H9 (cell line): Measurements from ENCODE around the gene FRAT2. TPM values are rescaled to one million over a fixed set of nuclear protein-coding genes. Genes with fewer than 3 reads are reported as not detected.
A peak's percentile ranks its signal among the peaks of the same experiment; 100 is the strongest.

Experiments used
- DNase-seq: peaks from one replicate; pipeline ENCODE4 v3.0.0-alpha.2; 2017
- H2AFZ ChIP-seq: one replicate; pipeline ENCODE4 v1.6.1; 2013; ENCODE audit warnings: mild to moderate bottlenecking, low read length, control low read depth, moderate library complexity
- H2AK5ac ChIP-seq: 2 replicates; pipeline ENCODE4 v1.6.1; 2013; ENCODE audit warnings: low read length, control low read depth, mixed read lengths; ENCODE audit not compliant: insufficient read length
- H2BK120ac ChIP-seq: one replicate; pipeline ENCODE4 v1.6.1; 2013; ENCODE audit warnings: low read depth, mild to moderate bottlenecking, low read length, control low read depth, inconsistent platforms; ENCODE audit not compliant: poor library complexity, severe bottlenecking
- H2BK12ac ChIP-seq: 2 replicates; pipeline ENCODE4 v1.6.1; 2013; ENCODE audit warnings: low read length, control low read depth, mixed read lengths, low read depth; ENCODE audit not compliant: insufficient read length
- H2BK15ac ChIP-seq: 2 replicates; pipeline ENCODE4 v1.6.1; 2013; ENCODE audit warnings: low read depth, low read length, control low read depth
- H2BK20ac ChIP-seq: one replicate; pipeline ENCODE4 v1.6.1; 2013; ENCODE audit warnings: low read depth, mild to moderate bottlenecking, low read length, control low read depth, inconsistent platforms; ENCODE audit not compliant: poor library complexity, severe bottlenecking
- H2BK5ac ChIP-seq: 2 replicates; pipeline ENCODE4 v1.6.1; 2013; ENCODE audit warnings: low read length, control low read depth, mixed read lengths; ENCODE audit not compliant: insufficient read length
- H3K14ac ChIP-seq: 2 replicates; pipeline ENCODE4 v1.6.1; 2013; ENCODE audit warnings: low read length, control low read depth; ENCODE audit not compliant: insufficient read depth
- H3K18ac ChIP-seq: 2 replicates; pipeline ENCODE4 v1.6.1; 2013; ENCODE audit warnings: low read depth, mild to moderate bottlenecking, mixed read lengths, low read length, control low read depth; ENCODE audit not compliant: insufficient read length
- H3K23ac ChIP-seq: 2 replicates; pipeline ENCODE4 v1.6.1; 2013; ENCODE audit warnings: low read length, control low read depth, mixed read lengths, low read depth; ENCODE audit not compliant: insufficient read length
- H3K23me2 ChIP-seq: 2 replicates; pipeline ENCODE4 v1.6.1; 2013; ENCODE audit warnings: low read depth, mild to moderate bottlenecking, mixed read lengths, low read length, control low read depth; ENCODE audit not compliant: insufficient read length, poor library complexity, severe bottlenecking
- H3K27ac ChIP-seq: 2 replicates; pipeline ENCODE4 v1.5.1; 2013; ENCODE audit warnings: low read length, control low read depth, mixed read lengths, low read depth; ENCODE audit not compliant: insufficient read length
- H3K27me3 ChIP-seq: 2 replicates; pipeline ENCODE4 v1.6.1; 2013; ENCODE audit warnings: low read length, control low read depth, inconsistent platforms; ENCODE audit not compliant: insufficient read depth
- H3K4ac ChIP-seq: 2 replicates; pipeline ENCODE4 v1.6.1; 2013; ENCODE audit warnings: low read depth, mild to moderate bottlenecking, control low read depth, inconsistent platforms, low read length, moderate library complexity
- H3K4me1 ChIP-seq: 2 replicates; pipeline ENCODE4 v1.6.1; 2013; ENCODE audit warnings: low read length, control low read depth, inconsistent platforms; ENCODE audit not compliant: insufficient read depth
- H3K4me2 ChIP-seq: 2 replicates; pipeline ENCODE4 v1.6.1; 2013; ENCODE audit warnings: low read length, control low read depth, mixed read lengths; ENCODE audit not compliant: insufficient read length, insufficient read depth
- H3K56ac ChIP-seq: 2 replicates; pipeline ENCODE4 v1.6.1; 2013; ENCODE audit warnings: low read depth, mild to moderate bottlenecking, mixed read lengths, low read length, control low read depth; ENCODE audit not compliant: insufficient read length
- H3K79me1 ChIP-seq: 2 replicates; pipeline ENCODE4 v1.6.1; 2013; ENCODE audit warnings: low read depth, mild to moderate bottlenecking, moderate library complexity, low read length, control low read depth, inconsistent platforms; ENCODE audit not compliant: insufficient read depth, poor library complexity, severe bottlenecking
- H3K79me2 ChIP-seq: 2 replicates; pipeline ENCODE4 v1.6.1; 2013; ENCODE audit warnings: low read length, control low read depth, inconsistent platforms; ENCODE audit not compliant: insufficient read depth
- H3K9ac ChIP-seq: 2 replicates; pipeline ENCODE4 v1.6.1; 2013; ENCODE audit warnings: low read length, control low read depth, mixed read lengths; ENCODE audit not compliant: insufficient read length; ENCODE audit errors: extremely low read depth
- H3K9me3 ChIP-seq: one replicate; pipeline ENCODE4 v1.6.1; 2013; ENCODE audit warnings: low read depth, low read length, inconsistent platforms; ENCODE audit not compliant: control insufficient read depth
- H3T11ph ChIP-seq: one replicate; pipeline ENCODE4 v1.6.1; 2013; ENCODE audit warnings: mild to moderate bottlenecking, low read length, control low read depth, inconsistent platforms
- H4K20me1 ChIP-seq: one replicate; pipeline ENCODE4 v1.6.1; 2013; ENCODE audit not compliant: control insufficient read depth, insufficient read length, insufficient read depth
- H4K5ac ChIP-seq: 2 replicates; pipeline ENCODE4 v1.6.1; 2013; ENCODE audit warnings: low read depth, mild to moderate bottlenecking, mixed read lengths, low read length, control low read depth; ENCODE audit not compliant: insufficient read length
- H4K8ac ChIP-seq: replicated peaks from 2 replicates; pipeline ENCODE4 v1.6.1; 2013; ENCODE audit warnings: low read length, control low read depth, mixed read lengths, low read depth; ENCODE audit not compliant: insufficient read length
- H4K91ac ChIP-seq: 2 replicates; pipeline ENCODE4 v1.6.1; 2013; ENCODE audit warnings: low read depth, mild to moderate bottlenecking, moderate library complexity, mixed read lengths, low read length, control low read depth; ENCODE audit not compliant: insufficient read length
- H3K27ac Mint-ChIP-seq, 3 experiments: 2 replicates in 2 of 3; 3 replicates in 1 of 3; pipeline ENCODE4 v1.8.0; 2020 to 2021; ENCODE audit warnings: mixed read lengths in 3 of 3, mild to moderate bottlenecking in 1 of 3, moderate library complexity in 1 of 3
- H3K27me3 Mint-ChIP-seq: 2 replicates; pipeline ENCODE4 v1.8.0; 2021; ENCODE audit warnings: low read depth, mild to moderate bottlenecking, moderate library complexity, mixed read lengths
- H3K36me3 Mint-ChIP-seq, 3 experiments: 2 replicates in 2 of 3; 3 replicates in 1 of 3; pipeline ENCODE4 v1.8.0; 2020 to 2021; ENCODE audit warnings: low read depth in 3 of 3, mixed read lengths in 3 of 3; ENCODE audit not compliant: insufficient read depth in 1 of 3
- H3K4me1 Mint-ChIP-seq, 2 experiments: 2 replicates each; pipeline ENCODE4 v1.8.0; 2020; ENCODE audit warnings: mixed read lengths in 2 of 2
- H3K4me3 Mint-ChIP-seq, 2 experiments: 2 replicates in 1 of 2; 3 replicates in 1 of 2; pipeline ENCODE4 v1.8.0; 2020 to 2021; ENCODE audit warnings: mild to moderate bottlenecking in 2 of 2, mixed read lengths in 2 of 2, moderate library complexity in 1 of 2
- H3K9me3 Mint-ChIP-seq, 2 experiments: 2 replicates in 1 of 2; 3 replicates in 1 of 2; pipeline ENCODE4 v1.8.0; 2020; ENCODE audit warnings: mild to moderate bottlenecking in 2 of 2, mixed read lengths in 2 of 2, moderate library complexity in 1 of 2
- CTCF ChIP-seq: fragments of 200-600 bp; sonication (generic); conservative IDR thresholded peaks from 3 replicates; pipeline ENCODE4 v1.8.0; 2021; ENCODE audit warnings: antibody characterized with exemption, mild to moderate bottlenecking
- WGBS: extraction: QIAGEN DNeasy Blood & Tissue Kit; methylation state at CpG from one replicate; pipeline ENCODE4 v1.1.7; 2013; ENCODE audit warnings: missing lambda C conversion rate, low lambda C conversion rate, mixed read lengths; ENCODE audit not compliant: insufficient read length; ENCODE audit errors: extremely low coverage; 5-methylcytosine and 5-hydroxymethylcytosine counted together
- total RNA-seq: library from RNA; stranded (reverse); gene quantifications from 2 replicates; pipeline ENCODE4 v1.2.1, GENCODE V29; 2021

Gene FRAT2
- total RNA-seq, 1 experiment from 2014 or later, result 129 TPM

DNA sequence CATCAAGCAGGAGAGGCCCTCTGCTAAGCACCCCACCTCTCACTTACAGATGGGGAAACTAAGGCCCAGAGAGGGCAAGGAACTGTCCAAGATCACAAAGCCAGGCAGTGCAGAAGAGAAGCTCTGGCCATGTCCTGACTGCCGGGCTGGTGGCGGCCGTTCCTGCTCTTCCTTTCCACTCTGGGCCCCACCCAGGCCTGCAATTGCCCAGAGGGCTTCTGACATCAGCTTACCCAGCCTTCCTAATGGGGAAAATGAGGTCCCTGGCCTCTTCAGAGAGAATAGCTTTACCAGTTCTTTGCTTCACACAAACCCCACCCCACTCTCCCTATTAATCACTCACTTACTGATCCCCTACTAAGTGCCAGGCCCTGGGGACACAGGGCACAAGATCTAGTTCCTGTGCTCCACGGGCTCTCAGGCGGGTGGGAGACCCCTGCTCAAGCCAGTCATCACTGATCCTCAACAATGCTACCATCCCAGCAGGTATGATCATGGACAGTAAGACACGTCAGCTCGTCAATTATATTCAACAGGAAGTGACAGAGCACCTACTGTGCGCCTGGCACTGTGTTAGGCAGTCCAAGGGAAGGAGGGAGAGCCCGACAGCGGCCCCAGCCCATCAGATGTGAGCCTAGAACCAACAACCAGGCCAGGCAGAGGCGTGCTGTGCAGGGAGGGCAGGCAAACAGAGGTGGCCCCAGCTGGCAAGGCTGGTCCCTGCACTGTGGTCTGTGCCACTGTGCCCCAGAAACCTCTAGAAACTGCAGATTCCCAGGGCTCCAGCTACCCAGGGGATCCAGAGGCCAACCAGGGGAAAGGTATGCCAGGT is 26.4 kb upstream of the FRAT2 start:
- no peak overlapping the region for H4K91ac ChIP-seq
- no peak overlapping the region for H3K4me3 Mint-ChIP-seq
- peaks cover 38 to 81% (median 55%) of the 10 kb centered on the region in 3 experiments; a peak in 6 of 7 replicates for H3K36me3 Mint-ChIP-seq
- DNase-seq, result no peak
- no peaks in the 10 kb centered on the region for H3K4me1 ChIP-seq
- H3K4me1 Mint-ChIP-seq, result peaks cover 2 to 8% of the 10 kb centered on the region in 2 experiments; a peak in 3 of 4 replicates
- H3K23ac ChIP-seq, result no peak overlapping the region
- H3K79me1 ChIP-seq, result no peaks in the 10 kb centered on the region
- no peak overlapping the region for H2BK12ac ChIP-seq
- no CpG with 5 or more reads among the region's 11 CpGs for WGBS
- H2BK20ac ChIP-seq, result no peak overlapping the region
- no peak overlapping the region for H2AFZ ChIP-seq
- no peak overlapping the region for H4K5ac ChIP-seq
- no peaks in the 10 kb centered on the region for H3K23me2 ChIP-seq
- no peak overlapping the region for H3K56ac ChIP-seq
- no peak overlapping the region for H3K4ac ChIP-seq
- no peak overlapping the region for H3K4me2 ChIP-seq
- H2BK15ac ChIP-seq, result no peak overlapping the region
- no peak overlapping the region for H2AK5ac ChIP-seq
- H3K9me3 Mint-ChIP-seq, result no peaks in the 10 kb centered on the region
- H3K27me3 Mint-ChIP-seq, result no peaks in the 10 kb centered on the region; the same call in 1 of the 2 replicates
- no peak overlapping the region for H3K27ac ChIP-seq
- H3K9me3 ChIP-seq, result no peaks in the 10 kb centered on the region
- peak overlapping the region in 2 of 3 experiments; percentile 50 to 52; a peak in 2 of 7 replicates for H3K27ac Mint-ChIP-seq
- H3K79me2 ChIP-seq, result no peaks in the 10 kb centered on the region
- H3K9ac ChIP-seq, result no peak overlapping the region
- H3K27me3 ChIP-seq, result no peaks in the 10 kb centered on the region
- H3K18ac ChIP-seq, result no peak overlapping the region
- H3K14ac ChIP-seq, result no peak overlapping the region
- no peak overlapping the region for H4K8ac ChIP-seq
- no peak overlapping the region for H3T11ph ChIP-seq
- H2BK120ac ChIP-seq, result no peak overlapping the region
- no peaks in the 10 kb centered on the region for H4K20me1 ChIP-seq
- no peak for TF ChIP-seq CTCF
- no peak overlapping the region for H2BK5ac ChIP-seq
